Neuronal stem cell (in vitro differentiated cells): ENCODE measurements around the gene AFAP1.
A peak's percentile ranks its signal among the peaks of the same experiment; 100 is the strongest.

Experiments
- DNase-seq: peaks from one replicate; pipeline ENCODE4 v3.0.0-alpha.2; 2013; ENCODE audit warnings: low spot score
- H2AFZ ChIP-seq: one replicate; pipeline ENCODE4 v1.6.1; 2013; ENCODE audit warnings: mild to moderate bottlenecking, low read length, inconsistent platforms
- H2AK5ac ChIP-seq: 2 replicates; pipeline ENCODE4 v1.6.1; 2013; ENCODE audit warnings: low read depth, mild to moderate bottlenecking, inconsistent platforms, low read length, moderate library complexity, mixed read lengths
- H2BK120ac ChIP-seq: 2 replicates; pipeline ENCODE4 v1.6.1; 2013; ENCODE audit warnings: low read depth, mild to moderate bottlenecking, inconsistent platforms, low read length, moderate library complexity, mixed read lengths
- H2BK12ac ChIP-seq: one replicate; pipeline ENCODE4 v1.6.1; 2013; ENCODE audit warnings: low read length, inconsistent platforms
- H2BK15ac ChIP-seq: 2 replicates; pipeline ENCODE4 v1.6.1; 2013; ENCODE audit warnings: mild to moderate bottlenecking, low read length, inconsistent platforms, mixed read lengths
- H2BK5ac ChIP-seq: one replicate; pipeline ENCODE4 v1.6.1; 2013; ENCODE audit warnings: inconsistent platforms, mild to moderate bottlenecking, low read length, moderate library complexity
- H3K14ac ChIP-seq: one replicate; pipeline ENCODE4 v1.6.1; 2013; ENCODE audit warnings: low read length, inconsistent platforms
- H3K18ac ChIP-seq: 2 replicates; pipeline ENCODE4 v1.6.1; 2013; ENCODE audit warnings: low read length, inconsistent platforms
- H3K23ac ChIP-seq: 2 replicates; pipeline ENCODE4 v1.6.1; 2013; ENCODE audit warnings: low read depth, mild to moderate bottlenecking, mixed read lengths, low read length, inconsistent platforms; ENCODE audit not compliant: poor library complexity
- H3K27ac ChIP-seq: replicated peaks from 3 replicates; pipeline ENCODE4 v1.5.1; 2013; ENCODE audit warnings: low read length, inconsistent platforms
- H3K27me3 ChIP-seq, 3 experiments: 2 replicates each; pipeline ENCODE4 v1.6.1; 2013; ENCODE audit warnings: low read length in 3 of 3, mild to moderate bottlenecking in 2 of 3, inconsistent platforms in 1 of 3, low read depth in 1 of 3, mixed read lengths in 1 of 3, moderate library complexity in 1 of 3; ENCODE audit not compliant: control insufficient read depth in 3 of 3, insufficient read depth in 3 of 3
- H3K36me3 ChIP-seq, 2 donors: replicated peaks in 1 of 2; 2 replicates each; pipeline ENCODE4 v1.6.1; 2013; ENCODE audit warnings: low read length in 2 of 2; ENCODE audit not compliant: control insufficient read depth in 2 of 2, insufficient read depth in 2 of 2
- H3K4ac ChIP-seq: 2 replicates; pipeline ENCODE4 v1.6.1; 2013; ENCODE audit warnings: inconsistent platforms, mild to moderate bottlenecking, low read length, moderate library complexity
- H3K4me1 ChIP-seq, 2 donors: 1 replicate in 1 of 2; 2 replicates in 1 of 2; pipeline ENCODE4 v1.6.1; 2013; ENCODE audit warnings: low read length in 2 of 2, low read depth in 1 of 2; ENCODE audit not compliant: control insufficient read depth in 2 of 2, insufficient read depth in 1 of 2
- H3K4me2 ChIP-seq: one replicate; pipeline ENCODE4 v1.6.1; 2013; ENCODE audit warnings: mild to moderate bottlenecking, low read length, inconsistent platforms; ENCODE audit not compliant: insufficient read depth, poor library complexity, severe bottlenecking
- H3K4me3 ChIP-seq, 2 donors: 2 replicates each; pipeline ENCODE4 v1.5.1; 2013; ENCODE audit warnings: low read length in 2 of 2, mild to moderate bottlenecking in 2 of 2, inconsistent platforms in 1 of 2, moderate library complexity in 1 of 2
- H3K79me1 ChIP-seq: one replicate; pipeline ENCODE4 v1.6.1; 2013; ENCODE audit warnings: low read depth, mild to moderate bottlenecking, inconsistent platforms, low read length, moderate library complexity
- H3K9ac ChIP-seq: one replicate; pipeline ENCODE4 v1.6.1; 2013; ENCODE audit warnings: mild to moderate bottlenecking, low read depth, low read length, inconsistent platforms; ENCODE audit not compliant: poor library complexity
- H3K9me3 ChIP-seq, 2 donors: replicated peaks in 1 of 2; 2 replicates each; pipeline versions ENCODE3 to v1.6.1; 2013; ENCODE audit warnings: low read length in 2 of 2, mild to moderate bottlenecking in 2 of 2, inconsistent platforms in 1 of 2, low read depth in 1 of 2, mixed read lengths in 1 of 2, moderate library complexity in 1 of 2; ENCODE audit not compliant: control insufficient read depth in 2 of 2, insufficient read depth in 1 of 2
- H4K8ac ChIP-seq: one replicate; pipeline ENCODE4 v1.6.1; 2013; ENCODE audit warnings: low read depth, mild to moderate bottlenecking, inconsistent platforms, low read length, moderate library complexity
- H4K91ac ChIP-seq: one replicate; pipeline ENCODE4 v1.6.1; 2013; ENCODE audit warnings: low read length, low read depth, mild to moderate bottlenecking, inconsistent platforms; ENCODE audit not compliant: poor library complexity
- WGBS, 2 donors: extraction: QIAGEN DNeasy Blood & Tissue Kit; methylation state at CpG; one replicate each; pipeline ENCODE4 v1.1.7; 2013; ENCODE audit warnings: missing lambda C conversion rate in 2 of 2, mixed read lengths in 1 of 2; ENCODE audit not compliant: insufficient read length in 2 of 2, insufficient replicate concordance in 1 of 2; ENCODE audit errors: extremely low coverage in 2 of 2; 5-methylcytosine and 5-hydroxymethylcytosine counted together

AFAP1 gene

GRCh38 chr4:7742807-7743280 is 196.8 kb downstream of the AFAP1 start:
- no CpG with 5 or more reads among the region's 8 CpGs for WGBS, 2 donors
- no peaks in the 10 kb centered on the region for H3K9me3 ChIP-seq
- no peak overlapping the region for H2BK5ac ChIP-seq
- no peak overlapping the region for H3K23ac ChIP-seq
- H3K4me1 ChIP-seq: no peaks in the 10 kb centered on the region
- no peak overlapping the region for H2BK15ac ChIP-seq
- H2AFZ ChIP-seq: no peak overlapping the region
- no peak overlapping the region for H3K4me2 ChIP-seq
- no peaks in the 10 kb centered on the region for H3K36me3 ChIP-seq
- H3K27ac ChIP-seq: no peak overlapping the region
- no peak overlapping the region for H2BK120ac ChIP-seq
- no peak overlapping the region for H3K9ac ChIP-seq
- no peak overlapping the region for H3K18ac ChIP-seq
- no peak overlapping the region for H4K91ac ChIP-seq
- no peak overlapping the region for H3K14ac ChIP-seq
- H4K8ac ChIP-seq: no peak overlapping the region
- no peaks in the 10 kb centered on the region for H3K79me1 ChIP-seq
- no peak overlapping the region for H2AK5ac ChIP-seq
- DNase-seq: no peak
- H3K4ac ChIP-seq: no peak overlapping the region
- no peak overlapping the region for H2BK12ac ChIP-seq
- H3K27me3 ChIP-seq: peaks cover 0 to 7% (median 0%) of the 10 kb centered on the region in 3 experiments
- no peak overlapping the region for H3K4me3 ChIP-seq

GRCh38 chr4:7741946-7742806 is 197.5 kb downstream of the AFAP1 start:
- Histone ChIP-seq H4K91ac (no peak overlapping the region), H3K4me1 (no peaks in the 10 kb centered on the region), H3K4me3 (no peak overlapping the region), H2BK15ac (no peak overlapping the region), H3K27ac (no peak overlapping the region), H3K27me3 (peaks cover 0 to 3% (median 0%) of the 10 kb centered on the region in 3 experiments), H3K14ac (no peak overlapping the region), H3K9me3 (no peaks in the 10 kb centered on the region), H4K8ac (no peak overlapping the region), H2AFZ (no peak overlapping the region), H2BK5ac (no peak overlapping the region), H3K4ac (no peak overlapping the region), H2AK5ac (peak overlapping the region; percentile 44), H3K36me3 (no peaks in the 10 kb centered on the region), H2BK120ac (no peak overlapping the region), H3K4me2 (no peak overlapping the region), H2BK12ac (no peak overlapping the region), H3K9ac (no peak overlapping the region), H3K23ac (no peak overlapping the region), H3K18ac (peak overlapping the region; percentile 19), H3K79me1 (no peaks in the 10 kb centered on the region)
- DNase-seq: no peak
- no CpG with 5 or more reads among the region's 18 CpGs for WGBS, 2 donors

- peak overlapping the region; percentile 89 for H2AK5ac ChIP-seq
- H4K91ac ChIP-seq: no peak overlapping the region
- no peak overlapping the region for H2AFZ ChIP-seq
- no peaks in the 10 kb centered on the region for H3K4me1 ChIP-seq
- H3K79me1 ChIP-seq: no peaks in the 10 kb centered on the region
- DNase-seq: no peak
- H3K9ac ChIP-seq: no peak overlapping the region
- H3K4me2 ChIP-seq: no peak overlapping the region
- no CpG with 5 or more reads among the region's 19 CpGs for WGBS, 2 donors
- H3K14ac ChIP-seq: no peak overlapping the region
- H4K8ac ChIP-seq: no peak overlapping the region
- H3K9me3 ChIP-seq: no peaks in the 10 kb centered on the region
- no peak overlapping the region for H2BK12ac ChIP-seq
- H3K4ac ChIP-seq: no peak overlapping the region
- no peak overlapping the region for H3K23ac ChIP-seq
- H2BK15ac ChIP-seq: peak overlapping the region; percentile 76
- peak overlapping the region; percentile 60 for H3K18ac ChIP-seq
- no peak overlapping the region for H3K4me3 ChIP-seq
- H3K27ac ChIP-seq: no peak overlapping the region
- H2BK120ac ChIP-seq: peak overlapping the region; percentile 72
- H2BK5ac ChIP-seq: no peak overlapping the region
- no peaks in the 10 kb centered on the region for H3K36me3 ChIP-seq
- H3K27me3 ChIP-seq: peaks cover 0 to 3% (median 0%) of the 10 kb centered on the region in 3 experiments
These were observed 198.7 kb downstream of the AFAP1 start for GRCh38 chr4:7740866-7741525.
